Measurements from ENCODE around the gene FECH. TPM values are rescaled to one million over a fixed set of nuclear protein-coding genes. Genes with fewer than 3 reads are reported as not detected.

FECH gene
- total and polyA plus RNA-seq, 3 donors from 2014 or later, result 19.6 to 37.0 (median 27.4) TPM

GRCh38 chr18:57516056-57516455 is 70.4 kb downstream of the FECH start:
- Histone ChIP-seq H3K27me3 (no peaks in the 10 kb centered on the region), H3K36me3 (ENCODE audit: low read depth, missing control alignments) (no peaks in the 10 kb centered on the region), H3K27ac (no peak overlapping the region), H3K4me1 (no peaks in the 10 kb centered on the region), H3K4me3 (no peak overlapping the region), H3K9me3 (no peaks in the 10 kb centered on the region)
- DNase-seq, result no peak
- WGBS, 2 donors, result 74 to 86% methylated on average over 6 of the region's 6 CpGs
- TF ChIP-seq CTCF (IDR thresholded peaks at IDR 0.05) (no peak), POLR2A (IDR thresholded peaks at IDR 0.05) (no peak)
- intact Hi-C loops (cut with DNase I; ENCODE audit: low total_unique reads), result no loop called here

GRCh38 chr18:57505231-57505630 is 81.3 kb downstream of the FECH start:
- no peak overlapping the region for H3K27ac ChIP-seq
- H3K4me1 ChIP-seq, result no peaks in the 10 kb centered on the region
- intact Hi-C loops (cut with DNase I; ENCODE audit: low total_unique reads), result no loop called here
- WGBS, 2 donors, result 42 to 58% methylated on average over 1 of the region's 1 CpG
- H3K4me3 ChIP-seq, result no peak overlapping the region
- H3K9me3 ChIP-seq, result no peaks in the 10 kb centered on the region
- no peaks in the 10 kb centered on the region for H3K36me3 ChIP-seq (ENCODE audit: low read depth, missing control alignments)
- H3K27me3 ChIP-seq, result no peaks in the 10 kb centered on the region
- TF ChIP-seq CTCF (IDR thresholded peaks at IDR 0.05), result no peak
- no peak for TF ChIP-seq POLR2A (IDR thresholded peaks at IDR 0.05)
- no peak for DNase-seq

- H3K4me1 ChIP-seq, result no peaks in the 10 kb centered on the region
- H3K4me3 ChIP-seq, result no peak overlapping the region
- no peaks in the 10 kb centered on the region for H3K9me3 ChIP-seq
- no peak overlapping the region for H3K27ac ChIP-seq
- H3K27me3 ChIP-seq, result no peaks in the 10 kb centered on the region
- intact Hi-C loops (cut with DNase I; ENCODE audit: low total_unique reads), result no loop called here
- H3K36me3 ChIP-seq (ENCODE audit: low read depth, missing control alignments), result no peaks in the 10 kb centered on the region
- 75 to 80% methylated on average over 9 of the region's 9 CpGs for WGBS, 2 donors
- DNase-seq, result no peak
- TF ChIP-seq CTCF (IDR thresholded peaks at IDR 0.05) (no peak), POLR2A (IDR thresholded peaks at IDR 0.05) (no peak)
These were observed 83.9 kb downstream of the FECH start for GRCh38 chr18:57502624-57503023.

- no peaks in the 10 kb centered on the region for H3K9me3 ChIP-seq
- intact Hi-C loops (cut with DNase I; ENCODE audit: low total_unique reads), result no loop called here
- no peak overlapping the region for H3K4me3 ChIP-seq
- WGBS, 2 donors, result 69 to 72% methylated on average over 4 to 5 of the region's 5 CpGs
- no peak for TF ChIP-seq POLR2A (IDR thresholded peaks at IDR 0.05)
- TF ChIP-seq CTCF (IDR thresholded peaks at IDR 0.05), result no peak
- H3K27ac ChIP-seq, result no peak overlapping the region
- DNase-seq, result no peak
- no peaks in the 10 kb centered on the region for H3K36me3 ChIP-seq (ENCODE audit: low read depth, missing control alignments)
- no peaks in the 10 kb centered on the region for H3K4me1 ChIP-seq
- no peaks in the 10 kb centered on the region for H3K27me3 ChIP-seq
These were observed 87.7 kb downstream of the FECH start for GRCh38 chr18:57498682-57499256.

Other genes starting within 250 kb of the FECH start
- gene ST8SIA3, start 234.1 kb downstream of the FECH start, total RNA-seq, result 1 to 10 TPM in 1 of 2 donors, under 1 TPM in 1; 0.93 to 1.6 TPM
- gene ST8SIA3, start 234.1 kb downstream of the FECH start, polyA plus RNA-seq (ENCODE audit: insufficient read depth, low read depth, low replicate concordance), result 2.5 TPM
- gene ONECUT2, start 151.3 kb downstream of the FECH start, total RNA-seq, result under 1 TPM; 0.79 to 0.93 TPM
- gene ONECUT2, start 151.3 kb downstream of the FECH start, polyA plus RNA-seq (ENCODE audit: insufficient read depth, low read depth, low replicate concordance), result 0.69 TPM
- gene NARS1, start 35.1 kb upstream of the FECH start, total RNA-seq, result 10 to 100 TPM; 86.3 to 86.9 TPM
- gene NARS1, start 35.1 kb upstream of the FECH start, polyA plus RNA-seq (ENCODE audit: insufficient read depth, low read depth, low replicate concordance), result 57.9 TPM
- 1 to 10 TPM; 1.6 to 1.7 TPM for gene ATP8B1, start 216.6 kb upstream of the FECH start, total RNA-seq
- 3.0 TPM for gene ATP8B1, start 216.6 kb upstream of the FECH start, polyA plus RNA-seq (ENCODE audit: insufficient read depth, low read depth, low replicate concordance)

Data from testis (tissue), 3 donors.